Body of pancreas (tissue), 4 donors: Measurements from ENCODE around the gene NFYB. TPM values are rescaled to one million over a fixed set of nuclear protein-coding genes. Genes with fewer than 3 reads are reported as not detected.

ENCODE experiments used
- ATAC-seq: fragments of 150-250 bp; one replicate; pipeline ENCODE4 v1.9.1; 2016
- DNase-seq, 4 donors: peaks; one replicate each; pipeline ENCODE4 v3.0.0-alpha.2; 2019
- H3K27ac ChIP-seq, 4 donors: fragments of 200-600 bp; sonication (generic); 1 replicate in 3 of 4; 2 replicates in 1 of 4; pipeline versions ENCODE4 v1.5.1 to v1.6.1; 2016 to 2019; ENCODE audit warnings: mild to moderate bottlenecking in 1 of 4, mixed read lengths in 1 of 4, moderate library complexity in 1 of 4
- H3K27me3 ChIP-seq, 2 donors: fragments of 200-600 bp; sonication (generic); one replicate each; pipeline ENCODE4 v1.6.0; 2016; ENCODE audit warnings: mild to moderate bottlenecking in 1 of 2
- H3K36me3 ChIP-seq, 2 donors: fragments of 200-600 bp; sonication (generic); replicated peaks in 1 of 2; 2 replicates each; pipeline ENCODE4 v1.5.1; 2016; ENCODE audit warnings: low read depth in 2 of 2; ENCODE audit not compliant: insufficient read depth in 1 of 2
- H3K4me1 ChIP-seq: fragments of 200-600 bp; sonication (generic); one replicate; pipeline ENCODE4 v1.6.0; 2016
- H3K4me3 ChIP-seq, 2 donors: fragments of 200-600 bp; sonication (generic); 1 replicate in 1 of 2; 2 replicates in 1 of 2; pipeline ENCODE4 v1.5.1; 2016 to 2019
- H3K9me3 ChIP-seq, 3 donors: fragments of 200-600 bp; sonication (generic); 1 replicate in 2 of 3; 2 replicates in 1 of 3; pipeline ENCODE4 v1.5.1; 2016
- POLR2A ChIP-seq, 3 donors: fragments of 450-650 bp; IDR thresholded peaks; one replicate each; pipeline ENCODE4 v1.6.1; 2016; ENCODE audit warnings: antibody characterized with exemption in 3 of 3, mild to moderate bottlenecking in 2 of 3
- WGBS, 2 donors: methylation state at CpG; one replicate each; pipeline ENCODE4 v1.1.5; 2017; 5-methylcytosine and 5-hydroxymethylcytosine counted together
- intact Hi-C: fragments of 100-400 bp; cut with DNase I; formaldehyde crosslinking; loops from one replicate; pipeline ENCODE4 v1.15.1; 2023
- total RNA-seq, 2 donors: library from RNA; depleted of rRNA; stranded (reverse); fragments of >200 nt; gene quantifications; one replicate each; pipeline ENCODE4 v1.1.0, GENCODE V29; 2016
- TF ChIP-seq, protein P1 (sequence below), 7 experiments: fragments of 450-650 bp in 4 of 7; fragments of 200-600 bp in 3 of 7; sonication (generic) in 3 of 7; IDR thresholded peaks; one replicate each; pipeline ENCODE4 v1.5.1; 2016 to 2019; ENCODE audit warnings: antibody characterized with exemption in 7 of 7

NFYB gene
- total RNA-seq: 10 to 100 TPM; 15.2 to 15.6 TPM

DNA sequence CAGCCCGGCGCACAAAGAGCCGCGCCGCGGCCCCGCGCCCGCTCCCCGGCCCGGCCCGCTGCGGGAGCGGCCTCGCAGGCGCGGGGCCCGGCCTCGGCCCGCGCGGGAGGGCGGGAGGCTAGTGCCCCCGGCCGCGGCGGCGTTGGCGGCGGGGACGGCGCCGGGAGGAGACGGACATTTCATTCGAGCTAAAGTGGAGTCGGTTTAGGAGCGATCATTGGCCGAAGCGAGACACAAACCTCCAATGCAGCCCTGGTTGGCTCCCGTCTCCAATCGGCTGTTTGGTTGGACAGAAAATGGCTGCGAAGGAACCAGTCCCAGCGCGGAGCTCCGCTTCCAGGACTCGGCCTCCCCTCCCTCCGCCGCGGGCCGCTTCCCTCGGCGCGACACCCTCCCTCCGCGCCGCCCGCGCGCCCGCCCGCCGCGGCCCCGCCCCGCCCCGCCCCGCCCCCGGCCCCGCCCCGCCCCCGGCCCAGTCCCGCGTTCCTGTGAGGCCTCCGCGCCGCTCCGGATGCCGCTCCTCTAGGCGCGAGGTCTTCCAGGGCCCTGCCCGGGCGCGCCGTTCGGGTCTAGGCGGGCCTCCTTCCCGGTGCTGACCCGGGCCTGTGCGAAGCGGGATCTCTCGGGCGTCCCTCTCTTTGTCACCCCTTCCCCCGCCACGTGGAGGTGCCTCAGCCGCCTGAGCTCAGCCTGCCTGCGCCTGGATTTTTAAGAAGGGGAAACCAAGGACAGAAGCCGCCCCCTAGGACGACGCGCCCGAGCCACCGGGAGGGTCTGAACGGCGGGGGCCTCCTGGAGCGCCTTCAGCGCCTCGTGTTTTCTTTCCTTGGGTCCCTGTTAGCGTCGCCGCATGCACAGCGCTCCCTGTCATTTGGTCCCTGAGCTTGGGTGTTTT lies at the start of gene NFYB:
NFYB (minus strand) TSS at position 309 of the 895 bp plus-strand sequence. CDS start 2,757 bp downstream, outside the sequence.
- intact Hi-C loops: no loop called here
- 6 to 43% methylated on average over 12 to 100 of the region's 111 CpGs for WGBS, 2 donors
- TF ChIP-seq, protein P1, sequence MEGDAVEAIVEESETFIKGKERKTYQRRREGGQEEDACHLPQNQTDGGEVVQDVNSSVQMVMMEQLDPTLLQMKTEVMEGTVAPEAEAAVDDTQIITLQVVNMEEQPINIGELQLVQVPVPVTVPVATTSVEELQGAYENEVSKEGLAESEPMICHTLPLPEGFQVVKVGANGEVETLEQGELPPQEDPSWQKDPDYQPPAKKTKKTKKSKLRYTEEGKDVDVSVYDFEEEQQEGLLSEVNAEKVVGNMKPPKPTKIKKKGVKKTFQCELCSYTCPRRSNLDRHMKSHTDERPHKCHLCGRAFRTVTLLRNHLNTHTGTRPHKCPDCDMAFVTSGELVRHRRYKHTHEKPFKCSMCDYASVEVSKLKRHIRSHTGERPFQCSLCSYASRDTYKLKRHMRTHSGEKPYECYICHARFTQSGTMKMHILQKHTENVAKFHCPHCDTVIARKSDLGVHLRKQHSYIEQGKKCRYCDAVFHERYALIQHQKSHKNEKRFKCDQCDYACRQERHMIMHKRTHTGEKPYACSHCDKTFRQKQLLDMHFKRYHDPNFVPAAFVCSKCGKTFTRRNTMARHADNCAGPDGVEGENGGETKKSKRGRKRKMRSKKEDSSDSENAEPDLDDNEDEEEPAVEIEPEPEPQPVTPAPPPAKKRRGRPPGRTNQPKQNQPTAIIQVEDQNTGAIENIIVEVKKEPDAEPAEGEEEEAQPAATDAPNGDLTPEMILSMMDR (IDR thresholded peaks at IDR 0.05): no peak
- peak; percentile 66 to 78 (median 76) for TF ChIP-seq POLR2A (IDR thresholded peaks at IDR 0.05)

DNA sequence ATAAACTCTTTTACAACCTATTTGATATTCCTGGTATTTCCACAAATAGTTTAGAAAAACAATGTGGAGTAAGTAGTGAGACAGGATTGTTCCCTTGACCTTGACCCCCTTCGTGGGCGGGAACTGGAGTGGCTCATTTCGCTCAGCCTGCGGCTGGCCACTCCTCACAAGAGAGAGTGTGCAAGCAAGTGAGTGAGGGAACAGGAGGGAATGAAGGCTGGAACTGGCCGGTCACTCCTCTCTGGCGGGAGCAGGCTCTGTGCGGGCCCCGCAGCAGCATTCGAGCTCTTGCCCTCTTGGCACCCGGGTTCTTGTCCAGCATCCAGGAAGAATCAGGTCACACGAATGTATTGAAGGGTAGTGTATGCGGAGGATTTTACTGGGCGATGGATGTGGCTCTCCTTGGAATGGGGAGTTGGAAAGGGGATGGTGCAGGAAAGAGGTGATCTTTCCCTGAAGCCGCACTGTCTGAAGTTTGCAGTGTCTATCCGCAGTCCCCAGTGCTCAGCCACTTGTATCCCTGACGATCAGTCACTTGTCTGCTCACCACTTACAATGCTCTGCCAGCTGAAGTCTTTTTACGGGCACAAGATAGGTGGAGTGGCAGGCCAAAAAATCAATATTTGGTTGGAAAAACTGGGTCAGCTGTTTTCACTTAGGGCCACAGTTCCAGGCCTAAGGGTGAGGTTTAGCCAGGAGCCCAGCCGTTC lies 49.6 kb upstream of the NFYB start:
- no peaks in the 10 kb centered on the region for H3K36me3 ChIP-seq
- no peak for DNase-seq
- H3K27ac ChIP-seq: peak overlapping the region in 1 of 4 donors; percentile 23
- no peak overlapping the region for H3K4me3 ChIP-seq
- H3K4me1 ChIP-seq: peaks cover 10% of the 10 kb centered on the region
- 77 to 82% methylated on average over 17 to 18 of the region's 18 CpGs for WGBS, 2 donors
- intact Hi-C loops: no loop called here
- peaks cover 0 to 15% (median 0%) of the 10 kb centered on the region in 3 donors for H3K9me3 ChIP-seq
- H3K27me3 ChIP-seq: no peaks in the 10 kb centered on the region
- no peak for ATAC-seq
- TF ChIP-seq, protein P1 (IDR thresholded peaks at IDR 0.05): no peak
- TF ChIP-seq POLR2A (IDR thresholded peaks at IDR 0.05): no peak

More for the DNA sequence above, at the start of gene NFYB:
- Histone ChIP-seq H3K36me3 (no peaks in the 10 kb centered on the region), H3K9me3 (no peaks in the 10 kb centered on the region), H3K4me3 (peak within 1 kb of the TSS; percentile 45 to 51), H3K27ac (peak within 1 kb of the TSS; percentile 86 to 90 (median 88)), H3K4me1 (peaks cover 32% of the 10 kb centered on the region), H3K27me3 (no peaks in the 10 kb centered on the region)
- DNase-seq: peak; percentile 95 to 98 (median 97)
- peak; percentile 97 for ATAC-seq

DNA sequence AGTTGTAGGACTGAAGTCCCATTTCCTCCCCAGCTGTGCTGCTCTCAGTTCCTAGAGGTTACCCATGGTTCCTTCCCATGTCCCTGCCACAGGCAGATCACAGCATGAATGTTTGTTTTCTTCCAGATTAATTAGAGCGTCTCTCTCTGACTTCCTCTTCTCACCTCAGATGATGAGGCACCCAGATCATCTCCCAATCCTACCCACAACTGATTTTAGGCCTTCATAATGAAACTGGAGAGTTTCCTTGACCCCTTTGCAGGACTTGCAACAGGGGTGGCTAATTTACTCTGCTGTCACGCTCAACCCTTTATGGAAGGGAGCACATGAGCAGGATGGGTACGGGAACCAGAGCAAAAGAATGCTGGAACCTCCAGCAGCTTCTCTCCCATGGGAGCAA lies 45.4 kb upstream of the NFYB start:
- intact Hi-C loops: no loop called here
- Histone ChIP-seq H3K4me3 (no peak overlapping the region), H3K9me3 (peaks cover 0 to 15% (median 0%) of the 10 kb centered on the region in 3 donors), H3K4me1 (peaks cover 34% of the 10 kb centered on the region), H3K27me3 (no peaks in the 10 kb centered on the region), H3K27ac (peak overlapping the region in 3 of 4 donors; percentile 59 to 82 (median 76)), H3K36me3 (no peaks in the 10 kb centered on the region)
- TF ChIP-seq POLR2A (IDR thresholded peaks at IDR 0.05): no peak
- TF ChIP-seq, protein P1 (IDR thresholded peaks at IDR 0.05): no peak
- 82 to 87% methylated on average over 3 of the region's 3 CpGs for WGBS, 2 donors
- ATAC-seq (no peak), DNase-seq (no peak)

DNA sequence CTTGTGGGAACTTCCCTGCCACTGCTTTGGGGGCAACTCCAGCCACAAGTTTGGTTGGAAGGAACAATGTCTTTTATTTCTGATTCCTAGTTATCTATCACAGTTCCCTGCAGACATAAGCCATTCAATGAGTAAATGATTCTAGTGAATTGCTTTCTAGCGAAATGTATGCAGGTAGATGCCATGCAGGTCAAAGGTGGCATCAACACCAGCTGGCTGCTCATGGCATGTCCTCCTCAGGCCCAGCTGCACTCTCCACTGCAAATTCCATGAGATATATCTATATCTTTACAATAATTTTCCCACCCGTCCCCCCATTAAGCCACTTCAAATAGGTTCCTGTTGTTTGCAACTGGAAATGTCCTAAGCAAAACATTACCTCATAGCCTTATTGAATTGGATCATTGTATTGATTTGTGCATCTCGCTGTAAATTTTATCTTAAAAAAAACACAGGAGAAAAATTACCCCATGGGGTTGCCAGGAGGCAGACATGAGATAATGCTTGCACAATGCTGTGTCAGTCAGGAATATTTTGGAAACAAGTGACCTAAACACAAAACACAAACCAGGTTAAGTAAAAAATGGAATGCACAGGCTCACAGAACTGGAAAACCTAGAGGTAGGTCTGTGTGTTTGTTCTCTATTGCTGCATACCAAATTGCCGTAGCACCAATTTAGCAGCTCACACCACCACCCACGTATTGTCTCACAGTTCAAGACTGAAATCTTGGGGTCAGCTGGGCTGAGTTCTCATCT lies 44.8 kb upstream of the NFYB start:
- peak; percentile 53 for ATAC-seq
- intact Hi-C loops: no loop called here
- WGBS, 2 donors: 55 to 70% methylated on average over 5 of the region's 5 CpGs
- H3K4me1 ChIP-seq: peaks cover 33% of the 10 kb centered on the region
- no peak overlapping the region for H3K4me3 ChIP-seq
- H3K9me3 ChIP-seq: peaks cover 0 to 15% (median 0%) of the 10 kb centered on the region in 3 donors
- no peak for TF ChIP-seq POLR2A (IDR thresholded peaks at IDR 0.05)
- TF ChIP-seq, protein P1 (IDR thresholded peaks at IDR 0.05): no peak
- no peaks in the 10 kb centered on the region for H3K27me3 ChIP-seq
- no peaks in the 10 kb centered on the region for H3K36me3 ChIP-seq
- peak overlapping the region; percentile 17 to 82 (median 68) for H3K27ac ChIP-seq
- DNase-seq: peak in 2 of 4 donors; percentile 15 to 28
